ENCODE measurements around the gene HRK.

GRCh38 chr12:116901612-116902011 is 20.4 kb upstream of the HRK start:
- TF ChIP-seq CTCF (conservative IDR thresholded peaks at IDR 0.05) (no peak), ZFX (IDR thresholded peaks at IDR 0.05) (no peak)

All from C4-2B (cell line).